ENCODE measurements around the gene RETREG1.
"Not testable (repeated sequence)": the region's sequence is repeated elsewhere in the genome, so short reads cannot be mapped to it uniquely, and the experiment has no call there.

The RETREG1 gene

DNA sequence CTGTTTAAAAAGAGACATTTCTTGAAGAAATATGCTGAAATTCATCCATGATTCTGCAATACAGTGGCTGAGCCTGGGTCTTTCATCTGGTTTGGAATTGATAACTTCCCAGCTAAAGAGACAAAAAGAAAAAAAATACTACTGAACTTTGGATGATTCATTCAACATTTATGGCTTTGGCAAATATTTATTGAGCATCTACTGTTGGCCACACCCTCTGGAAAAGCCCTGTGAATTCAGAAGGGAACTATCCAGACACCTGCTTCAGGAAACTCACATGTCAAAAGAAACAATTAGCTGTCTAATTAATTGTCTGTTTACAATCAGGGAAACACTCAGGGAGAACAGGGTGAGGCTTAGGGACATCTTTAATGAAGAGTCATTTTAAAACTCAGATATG lies 133.4 kb downstream of the RETREG1 start:
- DNase-seq = no peak

DNA sequence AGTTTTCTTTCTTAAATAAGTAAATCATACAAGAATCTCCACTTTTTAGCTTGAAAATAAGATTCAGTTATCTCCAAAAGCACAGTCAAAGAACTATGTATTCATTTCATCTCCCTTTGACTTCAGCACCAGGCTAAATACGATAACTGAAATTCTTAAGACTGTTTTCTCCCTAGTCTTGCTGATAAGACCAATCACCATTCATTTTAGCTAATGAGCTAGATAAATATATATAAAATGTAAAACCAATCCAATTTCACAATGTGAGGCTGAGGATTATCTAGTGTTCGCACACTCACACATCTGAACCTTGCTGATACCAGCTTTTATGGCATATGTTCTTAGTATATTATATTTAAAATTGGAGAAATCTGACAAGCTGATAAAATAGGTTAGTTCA lies 133.9 kb downstream of the RETREG1 start:
- no peak for DNase-seq

DNA sequence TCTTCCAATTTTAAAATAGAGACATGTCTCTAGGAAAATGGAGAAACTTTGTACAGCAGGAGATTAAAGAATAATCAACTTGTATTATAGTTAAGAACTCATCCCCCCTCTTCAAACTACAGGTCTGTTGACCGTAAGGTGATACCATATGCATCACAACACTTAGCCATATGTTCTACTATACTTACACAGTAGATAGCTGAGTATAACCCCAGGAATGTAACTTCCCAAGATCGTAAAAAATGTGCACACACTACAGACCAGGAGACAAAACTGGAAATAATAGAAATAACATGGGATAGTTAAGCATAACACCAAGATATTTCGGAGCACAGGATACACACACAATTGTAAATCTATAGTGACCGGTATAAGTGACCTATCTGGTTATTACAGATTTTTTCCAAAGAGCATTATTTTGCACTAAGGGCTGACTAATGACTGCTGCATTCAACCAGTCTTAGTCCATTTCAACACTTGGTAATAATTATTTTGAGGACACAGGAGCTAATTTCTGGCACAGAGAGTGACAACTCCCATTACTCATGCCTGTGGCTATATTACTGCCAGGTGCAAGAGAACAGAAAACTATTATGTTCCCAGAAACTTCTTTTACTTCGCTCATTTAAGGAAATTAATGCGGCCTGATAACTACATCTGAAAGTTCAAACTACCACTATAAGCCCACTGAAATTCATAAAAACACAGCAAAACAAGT lies 135.8 kb downstream of the RETREG1 start:
- no peak for DNase-seq

DNA sequence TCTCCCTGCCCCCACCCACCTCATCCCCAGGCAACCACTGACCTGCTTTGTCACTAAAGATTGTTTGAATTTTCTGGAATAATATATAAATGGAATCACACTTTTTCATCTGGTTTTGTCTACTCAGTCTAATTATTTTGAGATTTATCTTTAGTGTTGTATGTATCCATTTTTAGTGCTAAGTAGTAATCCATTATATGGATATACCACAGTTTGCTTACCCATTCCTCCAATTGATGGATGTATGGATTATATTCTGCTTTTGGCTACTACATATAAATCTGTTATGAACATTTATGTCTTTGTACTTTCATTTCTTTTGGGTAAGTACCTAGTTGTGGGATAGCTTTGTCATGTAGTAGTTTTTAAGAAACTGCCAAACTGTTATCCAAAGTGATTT lies 136.7 kb downstream of the RETREG1 start:
- DNase-seq = no peak

DNA sequence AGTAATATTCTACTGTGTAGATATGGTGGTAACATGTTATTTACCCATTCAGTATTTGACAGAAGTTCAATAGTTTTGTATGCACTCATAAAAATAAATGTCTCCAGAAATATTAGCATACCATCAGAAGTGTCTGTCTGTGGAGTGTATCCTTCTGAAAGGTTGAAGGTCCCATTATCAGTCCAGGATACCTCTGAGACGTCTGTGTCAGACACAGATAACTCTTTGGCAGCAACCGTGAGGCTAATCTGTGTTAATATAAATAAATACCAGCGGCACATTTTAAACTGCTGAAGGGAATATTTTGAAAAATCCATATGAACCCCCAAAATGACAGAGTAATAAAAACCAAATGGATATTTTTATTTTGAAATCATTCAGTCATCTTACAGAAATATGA lies 139.3 kb downstream of the RETREG1 start:
- no peak for DNase-seq

DNA sequence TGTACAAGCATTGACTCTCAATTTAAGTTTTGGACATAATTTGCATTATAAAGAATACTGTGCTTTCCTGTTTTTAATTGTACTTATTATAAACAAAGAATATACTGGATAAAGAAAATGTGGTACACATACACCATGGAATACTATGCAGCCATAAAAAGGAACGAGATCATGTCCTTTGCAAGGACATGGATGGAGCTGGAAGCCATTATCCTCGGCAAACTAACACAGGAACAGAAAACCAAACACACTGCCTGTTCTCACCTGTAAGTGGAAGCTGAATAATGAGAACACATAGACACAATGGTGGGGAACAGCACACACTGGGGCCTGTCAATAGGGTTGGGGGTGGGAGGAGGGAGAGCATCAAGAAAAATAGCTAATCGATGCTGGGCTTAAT lies 140.4 kb downstream of the RETREG1 start:
- not testable (repeated sequence) for DNase-seq

DNA sequence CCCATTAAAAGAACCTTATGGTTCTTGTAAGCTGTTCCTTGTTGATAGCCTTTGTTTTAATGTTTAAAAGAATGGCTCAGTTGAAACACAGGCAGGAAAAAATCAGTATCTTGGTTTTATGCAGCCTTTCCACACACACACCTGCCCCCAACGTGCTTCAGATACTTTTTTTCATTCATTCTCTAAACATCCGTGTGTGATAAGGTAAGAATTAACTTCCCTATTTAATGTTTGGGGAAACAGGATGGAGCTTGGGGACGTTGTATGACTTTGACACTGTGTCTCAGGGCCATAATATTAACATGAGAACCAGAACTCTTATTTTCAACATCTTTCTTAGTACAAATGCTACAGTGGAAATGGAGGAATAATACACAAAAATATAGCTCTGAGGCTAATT lies 145.4 kb downstream of the RETREG1 start:
- DNase-seq = no peak

DNA sequence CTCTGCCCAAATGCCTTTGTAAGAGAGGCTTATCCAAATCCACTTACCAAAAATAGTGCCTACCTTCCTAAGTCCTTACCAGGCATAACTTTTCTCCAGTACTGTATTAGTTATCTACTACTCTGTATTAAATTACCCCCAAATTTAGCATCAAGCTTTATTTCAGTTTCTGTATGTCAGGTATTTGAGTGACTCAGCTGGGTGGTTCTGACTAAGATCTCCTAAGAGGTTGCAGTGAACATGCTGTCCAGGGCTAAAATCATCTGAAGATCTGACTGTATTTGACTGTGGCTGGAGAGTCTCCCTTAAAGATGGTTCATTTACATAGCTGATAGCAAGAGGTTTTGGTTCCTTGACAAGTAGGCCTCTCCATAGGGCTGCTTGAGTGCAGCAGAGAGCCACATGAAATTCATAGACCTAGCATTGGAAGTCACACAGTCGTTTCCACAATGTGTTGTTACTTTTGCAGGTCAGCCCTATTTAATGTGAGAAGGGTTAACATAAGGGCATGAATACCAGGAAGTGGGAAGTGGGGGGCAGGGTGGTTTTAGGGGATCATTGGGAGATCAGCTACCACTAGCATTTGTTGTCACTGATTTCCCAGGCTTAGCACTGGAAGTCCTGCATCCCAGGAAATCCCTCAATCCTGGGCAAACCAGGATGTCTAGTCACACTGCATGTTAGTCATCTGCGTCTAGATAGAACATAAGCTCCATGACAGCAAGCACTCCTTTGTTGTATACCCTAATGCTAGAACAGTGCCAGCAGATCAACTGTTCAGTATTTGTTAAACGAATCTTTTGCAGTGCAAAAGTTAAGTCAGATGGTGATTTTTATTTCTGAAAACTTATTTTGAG lies 149.2 kb downstream of the RETREG1 start:
- peak; percentile 15 to 46 (median 41) for DNase-seq

DNA sequence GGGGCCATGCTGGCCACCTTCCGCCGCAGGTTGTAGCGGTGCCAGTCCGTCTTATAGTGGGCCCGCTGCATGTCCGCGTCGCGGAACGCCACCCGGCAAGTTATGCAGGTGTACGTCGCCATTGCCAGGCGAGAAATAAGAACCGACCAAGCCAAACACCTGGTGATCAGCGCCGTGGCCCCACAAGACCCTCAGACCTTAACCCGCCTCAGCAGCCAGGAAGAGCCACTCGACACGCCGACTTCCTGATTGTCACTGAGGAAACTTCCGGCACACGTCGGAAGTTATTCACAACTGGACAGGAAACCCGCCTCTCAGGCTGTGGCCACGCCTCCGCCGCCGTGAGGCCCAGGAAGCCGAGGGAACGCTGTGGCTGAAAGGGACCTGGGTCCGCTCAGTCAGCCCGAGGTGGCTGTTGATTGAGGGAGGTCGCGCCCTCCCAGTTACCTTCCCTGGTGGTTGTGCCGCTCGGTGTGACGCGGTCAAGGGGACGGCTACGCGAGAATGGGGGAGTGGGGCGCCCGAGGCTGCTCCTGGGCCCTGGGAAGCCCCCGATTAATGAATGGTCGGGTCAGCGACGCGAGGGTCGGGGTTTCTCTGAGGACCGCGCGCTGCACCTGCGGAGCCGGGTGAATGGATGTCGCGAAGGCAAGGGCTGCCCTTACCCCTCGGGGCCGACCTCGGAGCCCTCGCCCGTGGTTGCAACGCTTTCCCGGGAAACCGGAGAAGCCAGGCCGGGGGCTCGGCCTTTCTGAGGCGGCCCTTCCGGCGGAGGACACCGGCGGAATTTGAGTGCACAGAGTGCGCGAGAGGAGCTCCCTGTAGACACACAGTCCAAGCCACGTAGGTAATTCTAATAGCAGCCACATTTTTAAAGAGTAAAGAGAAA lies 151.0 kb downstream of the RETREG1 start, which contains the start of gene ZNF622:
ZNF622 (minus strand) TSS at position 257 of the 889 bp plus-strand sequence; CDS start at position 122, 135 bp downstream.
- peak; percentile 94 to 96 (median 96) for DNase-seq

DNA sequence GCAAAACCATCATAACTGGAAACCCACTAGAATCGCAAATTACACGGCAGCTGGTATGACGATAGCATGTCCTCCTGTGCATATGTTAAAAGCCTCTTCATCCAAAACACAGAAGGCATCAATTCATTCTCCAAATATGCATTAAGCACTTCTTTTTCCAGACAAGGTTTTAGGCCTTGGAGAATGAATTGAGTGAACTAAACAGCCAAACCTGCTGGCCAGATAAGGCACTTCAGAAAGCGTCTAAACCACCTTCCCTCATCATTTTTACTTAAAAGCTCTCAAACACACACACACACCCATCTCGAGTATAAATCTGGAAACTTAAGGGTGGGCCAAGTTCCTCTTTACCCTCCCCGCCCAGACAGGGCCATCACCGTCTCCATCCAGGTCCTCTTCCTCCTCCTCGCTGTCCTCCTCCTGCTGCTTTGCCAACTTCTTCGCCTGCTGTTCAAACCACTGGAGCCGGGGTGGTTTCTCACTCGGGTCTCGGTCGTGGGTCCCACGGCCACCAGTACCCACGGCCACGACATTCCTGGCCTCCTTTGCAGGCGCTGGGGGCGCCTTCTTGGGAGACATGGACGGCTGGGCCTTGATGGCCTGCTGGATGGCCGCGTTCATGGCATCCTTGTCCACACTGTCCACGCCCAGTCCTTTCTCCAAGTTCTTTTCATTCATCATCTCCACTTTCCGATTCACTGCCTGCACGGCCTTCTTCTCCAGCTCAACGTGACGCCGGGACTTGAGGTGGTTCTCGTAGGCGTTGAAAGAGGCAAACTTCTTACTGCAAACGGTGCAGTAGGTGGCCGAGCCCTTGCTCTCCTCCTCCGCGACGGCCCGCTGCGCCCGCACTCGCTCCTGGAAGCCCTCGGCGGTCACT lies 151.9 kb downstream of the RETREG1 start:
- DNase-seq = peak in 2 of 3 donors; percentile 37 to 49

DNA sequence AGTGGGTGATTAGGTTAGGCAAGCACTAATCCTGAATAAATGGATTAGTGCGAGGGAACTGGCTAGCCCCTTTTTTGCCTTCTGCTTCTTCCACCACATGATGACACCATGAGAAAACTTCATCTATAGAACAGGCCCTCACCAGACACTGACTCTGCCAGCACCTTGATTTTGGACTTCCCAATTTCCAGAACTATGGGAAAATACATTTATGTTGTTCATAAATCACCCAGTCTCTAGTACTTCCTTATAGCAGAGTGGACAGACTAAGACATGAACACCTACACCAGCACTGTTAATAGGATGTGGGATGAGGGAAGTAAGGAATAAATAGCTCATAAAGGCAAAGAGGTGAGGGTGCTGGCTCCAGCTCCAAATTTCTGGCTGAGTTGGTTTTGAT lies 152.6 kb downstream of the RETREG1 start:
- DNase-seq = peak; percentile 48 to 62 (median 59)

DNA sequence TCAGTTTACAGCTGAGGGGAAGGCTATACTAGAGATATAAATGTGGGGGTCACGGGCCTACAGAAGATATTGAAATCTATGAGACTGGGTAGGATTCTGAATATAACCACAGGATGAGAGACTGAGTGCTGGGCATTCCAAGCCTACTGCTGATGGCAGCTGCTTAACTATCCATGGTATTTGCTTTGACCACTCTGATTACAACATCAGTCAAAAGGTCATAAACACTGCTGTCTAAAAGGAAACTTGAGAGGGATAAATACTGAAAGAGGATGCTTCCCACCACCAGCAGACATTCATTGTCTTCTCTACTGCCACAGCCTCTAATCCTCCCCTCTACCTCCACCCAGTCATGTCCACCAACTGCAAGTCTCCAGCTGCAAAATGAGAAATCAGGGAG lies 155.0 kb downstream of the RETREG1 start:
- DNase-seq = peak in 2 of 3 donors; percentile 31 to 44

DNA sequence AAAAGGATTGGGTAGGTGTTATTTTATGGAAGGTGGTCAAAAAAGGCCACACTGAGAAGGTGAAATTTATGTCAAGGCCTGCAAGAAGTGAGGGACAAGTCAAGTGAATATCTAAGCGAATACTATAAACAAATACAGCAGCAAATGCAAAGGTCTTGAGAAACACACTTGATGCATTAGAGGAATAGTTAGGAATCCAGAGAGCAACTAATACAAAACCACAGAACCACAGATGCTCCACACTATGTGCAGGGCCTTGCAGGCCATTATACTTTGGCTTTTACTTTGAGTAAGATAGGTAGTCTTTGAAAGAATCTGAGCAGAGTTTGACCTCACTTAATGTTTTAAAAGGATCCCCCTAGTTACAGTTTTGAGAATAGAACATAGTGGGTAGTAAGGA lies 155.8 kb downstream of the RETREG1 start:
- DNase-seq = no peak

DNA sequence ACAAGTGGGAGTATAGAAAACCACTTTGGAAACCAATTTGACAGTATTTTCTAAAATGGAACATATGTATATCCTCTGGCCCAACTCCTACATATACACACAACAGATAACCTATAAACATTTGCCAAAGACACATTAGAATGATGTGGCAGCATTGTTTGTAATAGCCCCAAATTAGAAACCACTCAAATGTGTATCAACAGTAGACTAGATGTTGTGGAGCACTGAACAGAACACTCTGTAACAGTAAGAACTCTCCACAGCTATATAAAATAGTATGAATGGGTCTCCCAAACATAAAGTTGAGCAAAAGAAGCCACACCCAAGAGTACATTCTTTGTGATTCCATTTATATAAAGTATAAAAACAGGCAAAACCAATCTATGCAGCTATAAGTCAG lies 157.3 kb downstream of the RETREG1 start:
- DNase-seq = peak in 1 of 3 donors; percentile 14

DNA sequence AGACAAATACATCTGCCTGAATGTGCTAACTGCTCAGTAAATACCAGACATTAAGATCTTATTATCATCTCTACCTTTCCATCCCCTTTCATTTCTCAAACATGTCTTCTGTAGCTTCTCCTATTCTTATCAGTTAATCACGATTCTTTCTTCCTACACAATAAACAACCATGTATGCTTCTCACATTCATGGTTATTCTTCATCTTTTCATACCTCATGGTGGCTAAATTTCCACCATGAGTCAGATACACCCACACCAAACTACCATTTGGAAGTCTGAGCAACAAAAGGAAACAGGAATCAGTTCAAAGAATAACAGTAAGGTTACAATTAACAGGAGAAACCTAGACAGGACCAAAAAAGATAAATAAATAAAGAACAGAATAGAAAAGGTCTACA lies 158.9 kb downstream of the RETREG1 start:
- DNase-seq = peak; percentile 67 to 87 (median 86)

DNA sequence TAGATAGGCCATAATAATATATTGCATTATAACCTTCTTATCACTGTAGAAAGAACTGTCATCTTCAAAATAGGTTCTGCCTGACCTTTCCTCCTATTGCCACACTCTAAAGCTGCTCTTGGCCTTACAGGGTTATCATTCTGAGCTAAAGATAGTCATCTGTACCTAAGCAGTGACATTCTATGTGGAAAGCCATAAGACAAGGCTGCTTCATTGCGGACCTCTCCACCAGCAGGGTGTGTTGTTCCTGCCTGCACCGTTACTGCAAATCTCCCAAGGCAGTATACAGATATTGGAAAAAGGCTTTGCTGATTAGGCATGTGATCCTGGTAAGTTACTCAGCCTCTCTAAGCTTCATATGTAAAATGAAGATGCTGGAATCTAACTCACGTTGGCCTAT lies 159.3 kb downstream of the RETREG1 start:
- no peak for DNase-seq

DNA sequence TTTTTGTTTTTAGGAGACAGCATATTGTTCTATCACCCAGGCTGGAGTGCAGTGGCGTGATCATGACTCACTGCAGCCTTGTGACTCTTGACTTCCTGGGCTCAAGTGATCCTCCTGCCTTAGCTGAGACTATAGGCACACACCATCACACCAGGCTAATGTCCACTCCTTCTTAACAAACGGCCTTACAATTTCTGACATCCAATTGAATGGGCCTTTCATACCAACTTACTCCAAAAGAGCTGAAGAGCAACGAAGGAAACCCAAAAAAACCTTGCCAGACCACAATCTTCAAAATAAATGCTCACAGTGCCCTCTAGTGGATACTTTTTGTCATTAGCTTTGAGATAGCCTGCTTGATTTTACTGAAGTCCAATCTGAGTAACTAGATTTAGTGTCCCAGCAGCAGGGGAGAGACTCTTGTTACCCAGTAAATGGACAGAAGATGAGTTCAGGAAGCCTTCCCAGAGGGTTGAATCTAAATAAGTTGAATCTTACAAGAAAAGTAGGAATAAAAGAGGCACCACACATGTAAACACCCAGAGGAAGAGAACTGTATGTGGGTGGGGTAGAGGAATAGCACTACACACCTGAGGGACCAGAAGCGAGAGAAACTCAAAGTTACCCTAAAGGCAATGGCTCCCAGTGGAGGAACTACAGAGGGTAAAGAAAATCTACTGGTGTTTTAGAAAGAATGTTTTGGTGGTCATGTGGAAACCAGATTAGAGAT lies 160.5 kb downstream of the RETREG1 start:
- peak; percentile 78 to 88 (median 86) for DNase-seq

DNA sequence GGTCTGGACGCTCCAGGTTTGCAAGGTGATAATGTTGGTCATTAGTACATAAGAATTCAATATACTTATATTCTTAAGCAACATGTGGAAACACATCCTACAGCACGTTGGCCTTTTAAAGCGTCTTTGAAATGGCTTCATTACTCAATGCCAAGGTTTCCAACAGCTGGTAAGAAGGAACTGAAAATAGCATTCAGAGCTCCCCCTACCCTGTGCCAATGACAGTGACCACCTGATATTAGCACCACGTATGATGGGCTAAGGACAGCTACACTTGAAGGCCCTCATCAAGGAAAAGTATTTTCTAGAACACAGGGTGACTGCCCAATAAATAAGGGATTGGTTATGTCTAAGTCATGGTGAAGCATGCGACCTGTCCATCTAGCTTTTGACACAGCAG lies 161.1 kb downstream of the RETREG1 start:
- peak; percentile 68 to 82 (median 80) for DNase-seq

DNA sequence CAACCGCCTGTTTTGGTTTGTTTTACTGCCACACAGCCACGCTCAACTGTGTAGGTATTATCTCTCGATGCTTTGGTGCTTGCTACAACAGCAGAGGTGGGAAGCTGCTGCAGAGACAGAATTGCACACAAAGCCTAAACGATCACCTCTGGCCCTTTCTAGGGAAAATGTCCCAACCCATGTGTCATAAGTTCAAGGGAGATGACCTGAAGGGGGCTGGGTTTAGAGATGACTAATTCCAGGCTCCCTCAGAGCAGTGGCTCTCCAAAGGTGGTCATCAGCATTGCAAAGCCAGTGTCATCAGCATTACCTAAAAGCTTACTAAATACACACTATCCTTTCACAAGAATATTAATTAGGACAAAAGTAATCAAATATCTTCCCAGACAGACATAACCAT lies 162.1 kb downstream of the RETREG1 start:
- peak; percentile 62 to 70 (median 70) for DNase-seq

DNA sequence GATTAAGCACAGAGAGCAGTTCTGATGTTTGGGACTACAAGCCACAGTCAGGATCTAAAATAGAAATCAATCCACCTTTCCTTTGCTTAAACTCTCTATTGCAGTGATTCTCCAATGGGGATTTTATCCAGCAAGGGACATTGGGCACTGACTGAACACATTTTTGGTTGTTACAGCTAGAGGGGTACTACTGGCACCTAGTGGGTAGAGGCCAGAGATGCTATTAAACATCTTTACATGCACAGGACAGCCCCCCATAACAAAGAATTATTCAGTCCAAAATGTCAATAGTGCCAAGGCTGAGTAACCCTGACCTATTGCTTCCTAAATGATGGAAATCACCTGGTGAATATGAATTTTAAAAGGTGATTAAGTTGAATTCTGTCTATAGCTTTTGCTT lies 163.2 kb downstream of the RETREG1 start:
- no peak for DNase-seq

DNA sequence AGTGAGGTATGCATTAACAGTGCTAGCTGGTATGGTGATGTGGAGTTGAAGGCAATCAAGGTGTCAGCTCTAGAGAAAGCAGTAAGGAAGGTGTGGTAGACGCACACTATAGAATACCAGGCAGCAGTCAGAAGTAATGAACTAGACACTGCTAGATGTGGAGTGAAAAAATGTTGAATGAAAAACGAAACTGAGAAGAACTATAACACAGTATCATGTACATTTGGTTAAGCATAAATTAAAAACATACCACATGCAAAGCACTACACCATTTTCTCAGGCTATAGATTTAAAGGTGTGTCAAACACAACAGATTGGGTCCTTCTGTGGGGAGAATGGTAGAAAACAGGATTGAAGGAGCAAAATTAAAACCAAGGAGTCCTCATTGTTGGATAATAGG lies 166.6 kb downstream of the RETREG1 start:
- no peak for DNase-seq

Data from suppressor macrophage treated with lipopolysaccharide for 1 hour (primary cell).